CD4-positive, alpha-beta T cell treated with Interleukin-4 for 4 hours (primary cell): ENCODE measurements around the gene SEPTIN10.
"Not testable (repeated sequence)": the region's sequence is repeated elsewhere in the genome, so short reads cannot be mapped to it uniquely, and the experiment has no call there.

Source experiments
- DNase-seq: peaks from one replicate; pipeline ENCODE4 v3.0.0-alpha.2; 2020

Gene SEPTIN10

GRCh38 chr2:109613922-109614714 is at the start of gene SEPTIN10, which contains the start of gene SOWAHC:
Gene SEPTIN10 (minus strand): TSS chr2:109613966. CDS start chr2:109613827, 139 bp downstream.
Gene SOWAHC (plus strand): TSS chr2:109614364. CDS start chr2:109614490, 126 bp downstream.
- peak; percentile 59 for DNase-seq

DNA sequence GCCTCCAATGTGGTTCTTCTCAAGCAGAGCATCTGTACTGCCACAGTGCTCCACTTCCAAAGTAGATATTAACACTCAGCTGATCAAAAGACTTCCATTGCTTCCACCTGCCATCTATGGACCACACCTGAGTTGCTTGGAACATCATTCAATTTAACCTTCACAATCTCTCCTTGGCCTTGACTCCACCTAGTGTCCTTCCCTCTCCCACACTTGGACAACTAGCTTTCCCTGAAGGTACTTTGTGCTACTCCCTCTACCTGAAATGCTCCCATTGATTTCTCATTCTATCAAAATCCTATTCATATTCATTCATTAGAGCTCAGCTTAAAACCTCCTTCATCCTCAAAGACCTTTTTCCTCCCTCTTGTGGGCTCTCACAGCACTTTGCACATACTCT is 49.1 kb upstream of the SEPTIN10 start:
- DNase-seq, result no peak

DNA sequence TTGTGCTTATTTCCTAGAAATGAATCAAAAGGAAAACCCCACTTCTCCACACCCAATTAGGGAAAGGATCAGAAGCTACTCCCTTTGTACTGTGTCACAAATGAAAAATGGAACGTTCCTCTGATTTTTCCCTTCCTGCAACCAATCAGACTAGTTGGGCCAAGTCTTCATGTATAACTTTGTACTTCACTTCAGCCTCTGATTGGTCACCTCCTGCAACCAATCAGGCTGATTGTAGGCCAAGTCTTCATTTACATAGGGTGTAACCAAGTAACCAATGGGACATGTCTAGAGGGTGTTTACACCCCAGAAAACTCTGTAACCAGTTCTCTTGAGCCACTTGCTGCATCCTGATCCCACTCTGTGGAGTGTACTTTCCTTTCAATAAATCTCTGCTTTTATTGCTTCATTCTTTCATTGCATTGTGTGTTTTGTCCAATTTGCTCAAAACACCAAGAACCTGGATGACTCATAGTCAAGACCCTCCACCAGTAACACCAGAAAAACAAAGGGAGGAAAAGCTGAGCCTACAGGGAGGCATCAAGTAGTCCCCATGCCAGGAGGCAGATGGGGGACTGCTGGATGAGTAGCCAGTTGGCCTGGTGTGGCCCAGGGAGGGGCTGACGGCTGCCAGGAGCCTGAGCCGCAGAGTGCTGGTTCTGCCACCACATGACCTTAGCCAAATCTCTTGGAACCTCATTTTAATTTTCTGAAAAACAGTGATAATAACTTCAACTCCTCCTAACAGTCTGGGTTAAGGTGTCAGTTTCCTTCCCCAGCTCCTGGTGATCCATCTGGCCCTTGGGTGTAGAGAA is 46.5 kb upstream of the SEPTIN10 start:
- DNase-seq, result no peak

DNA sequence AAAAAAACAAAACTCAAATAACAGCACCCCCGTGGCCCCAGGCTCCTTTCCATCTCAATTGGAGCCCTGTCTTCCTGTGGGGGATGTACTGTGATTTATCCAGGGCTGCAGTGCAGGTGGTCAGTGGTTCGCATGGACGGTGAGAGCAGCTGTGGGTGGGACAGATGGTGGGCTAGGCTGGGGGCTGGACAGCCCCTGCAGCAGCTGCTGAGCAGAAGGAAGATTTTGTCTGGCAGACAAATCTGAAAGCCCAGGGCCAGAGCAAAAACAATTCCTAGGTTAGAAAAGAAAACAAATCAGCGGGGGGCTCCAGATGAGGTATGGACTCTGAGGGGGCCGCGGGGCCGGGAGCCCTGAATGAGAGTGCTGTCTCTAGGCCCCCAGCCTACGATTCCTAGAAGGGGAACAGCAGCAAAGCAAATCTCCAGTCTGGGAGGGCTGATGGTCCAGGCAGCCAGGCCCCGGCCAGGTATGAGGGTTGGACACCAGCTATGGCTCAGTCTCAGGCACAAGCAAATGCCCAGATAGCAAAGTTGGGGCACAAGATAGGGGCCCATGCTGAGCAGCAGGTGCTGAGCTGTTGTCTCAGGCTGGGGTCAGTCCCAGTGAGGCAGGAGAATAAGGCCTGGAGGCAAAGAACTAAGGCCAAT is 45.8 kb upstream of the SEPTIN10 start:
- DNase-seq, result no peak

DNA sequence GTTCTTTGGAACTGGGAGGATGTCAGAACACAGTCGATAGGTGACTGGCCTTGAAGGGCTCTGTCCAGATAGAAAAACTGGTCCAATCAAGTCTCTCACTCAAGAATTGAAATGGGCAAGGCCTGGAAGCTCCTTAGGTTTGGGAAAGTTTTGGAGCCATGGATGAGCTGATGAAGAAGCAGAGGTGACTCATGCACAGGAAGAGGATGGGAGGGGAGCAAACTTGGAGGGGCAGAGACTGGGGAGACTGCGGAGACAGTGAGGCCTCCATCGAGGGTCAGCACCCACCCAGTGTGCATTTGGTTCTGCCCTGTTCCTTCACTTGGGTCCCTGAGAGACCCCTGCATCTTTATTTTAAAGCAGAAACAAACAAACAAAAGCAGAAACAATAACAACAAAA is 41.5 kb upstream of the SEPTIN10 start:
- DNase-seq, result no peak

GRCh38 chr2:109654326-109655050 is 40.7 kb upstream of the SEPTIN10 start:
- DNase-seq, result no peak

- DNase-seq, result no peak
These were observed 36.2 kb upstream of the SEPTIN10 start for GRCh38 chr2:109649736-109650695.

- DNase-seq, result no peak
These were observed 34.3 kb upstream of the SEPTIN10 start for GRCh38 chr2:109648041-109648527.

- DNase-seq, result no peak
These were observed 33.9 kb upstream of the SEPTIN10 start for GRCh38 chr2:109647636-109648035.

DNA sequence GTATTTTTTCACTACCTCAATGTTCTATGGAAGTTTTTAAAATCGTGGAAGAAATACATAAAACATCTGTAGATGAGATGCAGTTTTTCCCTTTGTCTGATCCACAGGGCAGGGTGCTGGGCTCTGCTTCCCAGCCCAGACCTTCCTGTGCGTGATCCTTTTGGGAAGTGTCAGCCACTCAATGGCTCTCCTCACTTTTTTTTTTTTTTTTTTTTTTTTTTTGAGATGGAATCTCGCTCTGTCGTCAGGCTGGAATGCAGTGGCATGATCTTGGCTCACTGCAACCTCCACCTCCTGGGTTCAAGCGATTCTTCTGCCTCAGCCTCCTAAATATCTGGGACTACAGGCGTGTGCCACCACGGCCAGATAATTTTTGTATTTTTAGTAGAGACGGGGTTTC is 33.2 kb upstream of the SEPTIN10 start:
- DNase-seq, result no peak

DNA sequence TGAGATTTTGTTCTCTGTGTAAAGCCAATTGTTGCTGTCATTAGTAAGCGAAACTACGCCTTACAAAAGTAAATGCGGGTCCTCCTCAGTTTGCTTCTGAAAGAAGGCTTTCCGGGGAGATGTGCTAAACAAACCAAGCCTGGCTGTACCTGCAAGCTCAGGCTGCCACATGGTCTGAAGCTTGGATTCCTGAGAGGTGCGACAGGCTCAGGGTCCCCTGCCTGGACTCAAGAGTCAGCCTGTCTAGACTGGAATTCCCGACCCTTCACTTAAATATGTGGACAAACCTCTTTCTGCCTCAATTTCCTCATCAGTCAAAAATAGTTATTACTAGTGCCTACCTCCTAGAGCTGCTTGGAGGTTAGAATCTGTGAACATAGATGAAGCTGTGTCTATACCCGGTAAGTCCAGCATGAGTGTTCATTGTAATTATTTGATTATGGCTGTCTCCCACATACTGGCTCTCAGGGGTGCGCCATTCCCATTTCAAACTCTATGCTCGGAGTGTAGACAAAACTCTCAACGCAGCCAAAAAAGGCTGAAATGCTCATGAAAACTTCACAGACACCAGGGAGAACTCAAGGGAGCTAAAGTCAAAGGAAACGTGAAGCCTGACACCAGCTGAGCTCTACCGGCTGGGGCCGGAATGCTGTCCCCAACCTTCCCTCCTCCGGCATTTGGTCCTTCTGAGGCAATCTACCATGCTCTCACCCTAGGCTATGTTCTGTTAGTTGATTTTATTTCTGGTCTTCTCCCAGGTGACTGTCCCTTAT is 31.8 kb upstream of the SEPTIN10 start:
- DNase-seq, result no peak

DNA sequence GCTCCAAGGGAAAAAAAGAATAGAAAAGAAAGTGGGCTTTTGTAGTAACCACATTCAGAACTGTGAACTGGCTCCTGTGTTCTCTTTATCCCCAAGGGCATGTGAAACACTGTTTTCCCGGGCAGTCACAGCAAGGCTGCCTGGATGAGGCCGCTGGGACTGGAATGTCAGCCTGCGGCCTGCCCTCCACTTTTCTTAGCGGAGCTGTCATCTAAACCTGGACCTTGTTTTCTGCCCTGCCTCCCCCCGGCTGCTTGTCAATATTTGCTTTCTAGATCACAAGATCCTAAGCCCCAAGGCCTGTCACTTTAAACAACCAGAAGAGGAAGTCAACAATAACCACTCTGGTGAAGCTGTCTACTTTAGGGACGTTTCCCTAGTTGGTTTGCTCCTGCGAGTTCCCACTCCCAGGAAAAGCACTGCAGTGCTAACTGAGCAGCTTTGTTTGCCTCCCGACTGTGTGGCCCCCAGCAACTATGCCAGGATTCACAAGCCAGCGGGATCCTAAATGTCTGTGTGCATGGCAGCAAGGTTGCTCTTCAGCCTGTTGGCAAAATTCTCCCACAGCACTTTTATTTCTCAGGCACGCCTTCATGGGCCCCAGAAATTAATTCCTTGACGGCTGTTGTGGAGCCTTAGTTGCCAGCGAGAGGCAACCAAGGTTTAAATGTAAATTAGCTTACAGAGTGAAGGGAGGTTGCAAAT is 31.0 kb upstream of the SEPTIN10 start:
- DNase-seq, result no peak

GRCh38 chr2:109640000-109640399 is 26.2 kb upstream of the SEPTIN10 start:
- DNase-seq, result not testable (repeated sequence)

DNA sequence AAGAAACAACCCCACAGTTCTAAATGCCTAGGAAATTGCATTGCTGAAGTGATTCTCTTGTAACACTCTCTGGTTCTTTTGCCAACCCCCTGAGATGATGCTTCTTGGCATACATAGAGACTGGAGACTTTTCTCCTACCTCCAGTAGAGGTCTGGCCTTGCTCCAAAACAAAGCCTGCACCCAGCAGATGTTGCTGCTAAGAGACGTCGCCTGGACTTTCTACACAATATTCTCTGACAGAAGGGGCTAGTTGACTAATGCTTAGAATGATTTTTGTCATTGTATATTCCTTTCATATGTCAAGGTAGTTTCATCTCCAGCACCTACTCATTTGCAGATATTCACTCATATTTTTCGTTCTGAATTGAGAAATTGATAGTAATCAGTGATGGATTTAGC is 25.0 kb upstream of the SEPTIN10 start:
- DNase-seq, result no peak

DNA sequence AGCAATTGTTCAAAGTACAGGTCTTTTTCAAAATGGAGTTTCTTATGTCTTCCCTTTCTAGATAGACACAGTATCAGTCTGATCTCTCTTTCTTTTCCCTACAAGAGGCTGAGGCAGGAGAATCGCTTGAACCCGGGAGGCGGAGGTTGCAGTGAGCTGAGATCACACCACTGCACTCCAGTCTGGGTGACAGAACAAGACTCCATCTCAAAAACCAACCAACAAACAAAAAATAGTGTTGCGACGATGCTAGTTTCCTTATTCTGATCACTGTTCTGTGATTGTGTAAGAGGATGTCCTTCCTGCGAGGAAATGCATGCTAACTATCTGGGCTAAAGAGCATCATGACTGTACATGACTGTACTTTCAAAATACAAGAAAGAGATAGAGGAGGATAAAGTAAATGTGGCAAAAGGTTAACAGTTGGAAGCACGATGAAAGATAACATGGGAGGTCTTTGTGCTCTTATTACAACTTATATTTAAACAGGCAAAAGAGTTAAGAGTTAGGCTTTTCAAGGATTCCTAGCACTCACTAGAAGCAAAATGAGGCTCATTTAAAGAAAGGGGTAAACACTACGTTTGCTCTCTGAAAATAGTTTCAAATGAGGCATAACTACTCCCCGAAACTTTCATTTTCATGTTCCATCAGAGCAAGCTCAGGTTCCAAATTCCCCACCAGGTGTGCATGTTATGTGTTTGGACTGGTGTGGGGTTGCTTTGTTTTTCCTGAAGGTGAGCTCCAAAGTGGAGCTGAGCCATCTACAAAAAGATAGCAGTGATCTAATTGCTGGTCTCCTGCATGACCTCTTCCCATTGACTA is 24.2 kb upstream of the SEPTIN10 start:
- DNase-seq, result no peak

DNA sequence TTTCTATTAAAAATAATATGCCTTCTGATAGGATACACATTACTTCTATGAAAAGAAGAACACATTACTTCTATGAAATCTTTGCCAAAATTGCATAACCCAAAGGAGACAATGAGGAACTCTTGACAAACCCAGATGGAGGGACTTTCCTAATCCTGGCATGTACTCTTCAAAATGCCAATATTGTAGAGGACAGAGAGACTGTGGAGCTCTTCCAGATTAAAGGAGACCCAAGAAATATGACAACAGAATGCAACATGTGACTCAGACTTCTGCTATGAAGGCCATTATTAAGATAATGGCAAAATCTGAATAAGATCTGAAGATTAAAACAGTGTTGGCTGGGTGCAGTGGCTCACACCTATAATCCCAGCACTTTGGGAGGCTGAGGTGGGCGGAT is 22.6 kb upstream of the SEPTIN10 start:
- DNase-seq, result no peak

DNA sequence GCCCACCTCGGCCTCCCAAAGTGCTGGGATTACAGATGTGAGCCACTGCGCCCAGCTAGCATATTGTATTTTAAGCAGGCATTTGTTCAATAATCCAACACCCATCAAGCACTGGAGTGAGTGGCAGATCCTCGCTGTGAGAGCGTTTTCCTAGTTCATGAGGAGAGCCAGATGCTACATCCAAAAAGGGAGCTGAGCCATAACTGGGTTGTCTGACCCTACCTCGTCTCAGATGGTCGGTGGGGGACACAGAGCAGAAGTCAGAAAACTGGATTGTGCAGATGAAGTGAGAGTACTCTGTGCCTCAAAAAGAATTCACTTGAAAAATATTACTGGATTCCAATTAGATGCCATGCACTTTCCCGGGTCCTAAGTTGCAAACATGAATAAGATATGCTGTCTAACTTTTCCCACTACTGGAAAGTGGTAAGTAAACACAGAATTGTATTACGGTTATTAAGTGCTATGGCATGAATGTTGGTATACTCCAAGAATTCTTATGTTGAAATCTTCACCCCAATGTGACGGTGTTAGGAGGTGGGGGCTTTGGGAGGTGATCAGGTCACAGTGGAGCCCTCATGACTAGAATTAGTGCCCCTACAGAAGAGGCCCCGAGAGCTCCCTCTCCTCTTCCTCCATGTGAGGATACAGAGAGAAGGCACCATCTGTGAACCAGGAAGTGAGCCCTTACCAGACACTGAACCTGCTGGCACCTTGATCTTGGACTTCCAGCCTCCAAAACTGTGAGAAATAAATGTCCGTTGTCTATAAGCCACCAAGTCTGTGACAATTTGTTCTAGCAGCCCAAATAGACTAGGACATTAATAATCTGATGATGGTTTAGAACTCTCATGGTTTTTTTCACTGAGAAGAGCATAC is 21.9 kb upstream of the SEPTIN10 start:
- DNase-seq, result no peak
